PFSK-1 (cell line): ENCODE results near the gene CEMIP.

ENCODE experiments used
- FOXP2 ChIP-seq: optimal IDR thresholded peaks from 2 replicates; pipeline ENCODE3; 2011; ENCODE audit warnings: borderline replicate concordance, control low read depth, inconsistent platforms; ENCODE audit not compliant: insufficient read depth; ENCODE audit errors: extremely low read length, extremely low read depth
- POLR2AphosphoS5 ChIP-seq: IDR thresholded peaks from 2 replicates; pipeline ENCODE4 v1.6.1; 2012; ENCODE audit warnings: low read depth, mild to moderate bottlenecking, control low read depth, low read length, moderate library complexity
- REST ChIP-seq, 2 experiments: IDR thresholded peaks; 2 replicates each; pipeline versions ENCODE4 v1.6.1 to v1.8.0; 2011 to 2012; ENCODE audit warnings: low read depth in 2 of 2, low read length in 2 of 2, control low read depth in 1 of 2, inconsistent platforms in 1 of 2, mild to moderate bottlenecking in 1 of 2, moderate library complexity in 1 of 2; ENCODE audit not compliant: insufficient read depth in 1 of 2
- SIN3A ChIP-seq: IDR thresholded peaks from 2 replicates; pipeline ENCODE4 v1.6.1; 2012; ENCODE audit warnings: mild to moderate bottlenecking, low read length, moderate library complexity, borderline replicate concordance; ENCODE audit not compliant: insufficient read depth
- TAF1 ChIP-seq: IDR thresholded peaks from 2 replicates; pipeline ENCODE4 v1.6.1; 2012; ENCODE audit warnings: low read length, control low read depth, borderline replicate concordance; ENCODE audit not compliant: insufficient read depth

Gene CEMIP

GRCh38 chr15:80780416-80781221 is 1.4 kb downstream of the CEMIP start:
- TF ChIP-seq TAF1 (no peak), POLR2AphosphoS5 (no peak), FOXP2 (peak; percentile 54), REST (IDR thresholded peaks at IDR 0.05; ENCODE audit: insufficient read depth in 1 of 2, low read depth in 2 of 2, low read length in 2 of 2) (peak; percentile 97 to 99), SIN3A (peak; percentile 92; the same call in 1 of the 2 replicates)

GRCh38 chr15:80783260-80783659 is 4.1 kb downstream of the CEMIP start:
- TF ChIP-seq FOXP2: no peak
- TF ChIP-seq TAF1: no peak
- TF ChIP-seq REST (IDR thresholded peaks at IDR 0.05; ENCODE audit: insufficient read depth in 1 of 2, low read depth in 2 of 2, low read length in 2 of 2): no peak
- no peak for TF ChIP-seq POLR2AphosphoS5
- TF ChIP-seq SIN3A: no peak

- TF ChIP-seq REST (IDR thresholded peaks at IDR 0.05; ENCODE audit: insufficient read depth in 1 of 2, low read depth in 2 of 2, low read length in 2 of 2): no peak
- no peak for TF ChIP-seq POLR2AphosphoS5
- no peak for TF ChIP-seq SIN3A
- TF ChIP-seq TAF1: no peak
- no peak for TF ChIP-seq FOXP2
Observed at GRCh38 chr15:80785335-80785734, 6.2 kb downstream of the CEMIP start.

GRCh38 chr15:80785811-80786354 is 6.7 kb downstream of the CEMIP start:
- TF ChIP-seq SIN3A: no peak
- TF ChIP-seq FOXP2: no peak
- TF ChIP-seq TAF1: no peak
- TF ChIP-seq REST (IDR thresholded peaks at IDR 0.05; ENCODE audit: insufficient read depth in 1 of 2, low read depth in 2 of 2, low read length in 2 of 2): no peak

GRCh38 chr15:80787316-80787715 is 8.1 kb downstream of the CEMIP start:
- TF ChIP-seq REST (IDR thresholded peaks at IDR 0.05; ENCODE audit: insufficient read depth in 1 of 2, low read depth in 2 of 2, low read length in 2 of 2) (no peak), TAF1 (no peak)
